ENCODE measurements around the gene CD58.

Gene CD58

DNA sequence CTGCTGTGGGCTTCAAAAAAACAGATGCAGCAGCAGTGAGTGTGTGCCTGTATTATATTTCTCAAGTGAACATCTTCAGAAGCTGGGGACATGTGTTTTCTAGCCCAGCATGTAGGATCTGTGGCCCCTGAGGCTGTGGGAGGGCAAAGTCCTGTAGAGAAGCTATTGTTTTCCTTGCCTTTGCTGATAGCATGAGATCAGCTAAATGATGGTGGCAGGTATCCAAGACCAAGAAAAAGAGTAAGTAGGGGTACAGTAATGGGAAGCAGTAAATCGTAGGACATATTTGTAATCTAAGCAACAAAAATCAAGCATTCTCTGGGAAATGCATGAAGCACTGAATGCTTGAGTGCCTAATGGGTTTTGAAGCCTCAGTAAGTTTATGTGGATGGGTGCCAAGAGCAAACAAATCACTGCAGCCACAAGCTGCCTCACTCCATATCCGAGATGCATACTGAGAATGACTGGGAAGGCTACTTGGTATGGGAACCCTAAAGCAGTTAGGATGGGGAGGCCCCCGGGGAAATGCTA is 98.3 kb downstream of the CD58 start:
- DNase-seq (ENCODE audit: low spot score), result no peak

- no peak for DNase-seq (ENCODE audit: low spot score)
Observed at GRCh38 chr1:116471241-116471640, 99.6 kb downstream of the CD58 start.

DNA sequence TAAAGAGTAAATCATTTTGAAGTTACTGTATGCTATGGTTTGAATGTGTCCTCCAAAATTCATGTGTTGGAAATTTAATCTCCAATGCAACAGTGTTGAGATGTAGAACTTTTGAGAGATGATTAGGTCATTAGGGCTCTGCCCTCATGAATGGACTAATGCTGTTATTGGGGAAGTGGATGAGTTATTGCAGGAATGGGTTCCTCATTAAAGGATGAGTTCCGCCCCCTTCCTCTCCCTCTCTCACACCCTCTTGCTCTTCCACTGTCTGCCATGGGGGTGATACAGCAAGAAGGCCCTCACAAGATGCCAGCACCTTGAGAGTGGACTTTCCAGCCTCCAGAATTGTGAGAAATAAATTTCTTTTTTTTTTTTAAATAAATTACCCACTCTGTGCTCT is 100.2 kb downstream of the CD58 start:
- DNase-seq (ENCODE audit: low spot score), result no peak

DNA sequence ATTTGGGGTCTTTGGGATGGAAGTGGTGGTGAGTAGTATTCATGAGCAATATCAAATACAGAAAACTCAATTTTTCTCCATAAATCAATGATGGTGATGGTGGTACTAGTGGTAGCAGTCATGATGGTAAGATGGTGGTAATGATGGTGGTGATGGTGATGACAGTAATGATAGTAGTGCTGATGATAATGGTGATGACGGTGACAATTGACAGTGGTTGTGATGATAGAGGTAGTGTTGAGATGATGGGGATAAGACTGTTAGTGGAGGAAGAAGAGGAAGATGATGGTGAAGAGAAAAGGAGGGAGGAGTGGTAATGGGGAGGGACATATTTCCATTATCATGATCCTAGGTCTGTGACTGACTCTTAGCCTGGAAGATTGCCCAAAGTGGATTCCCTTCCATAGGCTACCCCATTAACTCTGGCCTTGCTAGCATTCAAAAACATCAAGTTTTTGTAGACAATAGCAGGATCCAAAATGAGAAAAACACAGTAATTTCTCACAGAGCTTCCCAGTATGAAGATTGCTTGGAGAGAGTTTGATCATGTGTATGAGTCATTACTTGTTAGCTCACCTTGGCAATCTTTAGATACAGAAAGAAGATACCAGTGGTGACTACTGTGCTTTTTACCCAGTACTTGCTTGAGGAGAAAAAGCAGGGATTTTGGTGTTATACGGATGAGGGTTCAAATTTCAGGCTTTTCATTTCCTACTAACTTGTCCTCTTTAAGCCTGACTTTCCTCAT is 103.8 kb downstream of the CD58 start:
- DNase-seq (ENCODE audit: low spot score), result no peak

DNA sequence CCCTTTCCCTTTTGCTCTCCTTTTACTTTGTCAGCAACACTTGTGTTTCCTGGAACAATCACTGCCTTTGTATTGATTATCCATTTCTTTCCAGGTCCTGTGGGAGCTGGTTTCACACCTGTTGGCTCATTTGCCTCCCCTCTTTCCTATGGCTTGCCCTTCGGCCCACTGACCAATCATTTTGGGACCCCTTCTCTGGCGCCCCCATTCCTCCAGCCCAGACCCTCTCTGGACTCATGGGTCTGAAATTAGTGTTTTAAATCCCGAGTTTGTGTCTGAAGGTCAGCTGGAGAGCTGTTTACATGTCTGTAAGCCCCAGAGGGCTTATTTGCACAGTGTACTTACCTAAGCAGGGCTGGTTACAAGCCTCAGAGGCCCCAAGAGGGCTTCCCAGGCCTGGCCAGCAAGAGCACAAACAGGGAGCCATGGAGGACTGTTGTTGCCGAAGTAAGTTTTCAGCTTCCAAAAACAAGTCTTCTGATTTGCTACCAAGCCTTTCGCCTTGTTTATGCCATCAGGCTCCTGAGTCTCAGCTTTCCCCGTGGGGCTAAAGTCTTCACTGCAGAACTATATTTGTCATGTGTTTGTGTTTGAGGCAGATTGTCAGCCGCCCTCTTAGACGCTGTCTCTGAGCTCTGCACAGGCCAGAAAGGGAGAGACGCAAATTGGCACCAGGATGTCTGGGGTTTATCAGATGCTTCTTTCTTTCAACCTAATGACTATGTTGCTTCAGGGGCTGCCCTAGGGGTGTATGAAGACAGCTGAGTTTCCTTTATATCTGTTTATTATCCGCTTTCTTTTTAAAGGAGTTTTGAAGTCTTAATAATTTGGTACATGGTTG is 104.8 kb downstream of the CD58 start:
- DNase-seq (ENCODE audit: low spot score), result no peak

DNA sequence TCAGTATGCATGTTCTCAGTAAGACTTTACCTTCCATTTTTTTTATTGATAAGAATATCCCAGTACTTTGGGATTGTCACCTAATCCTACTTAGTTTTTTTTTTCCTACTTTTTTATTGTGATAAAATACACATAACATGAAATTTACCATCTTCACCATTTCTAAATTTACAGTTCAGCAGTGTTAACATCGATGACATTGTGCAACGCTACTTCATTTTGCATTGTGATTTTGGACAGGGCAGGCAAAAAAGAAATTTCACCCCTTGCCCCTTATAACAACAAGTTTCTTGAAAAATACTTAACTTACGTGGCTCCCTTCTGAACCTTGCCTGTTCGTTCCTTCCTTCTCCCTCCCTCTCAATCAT is 105.4 kb downstream of the CD58 start:
- DNase-seq (ENCODE audit: low spot score), result no peak

Data from CD4-positive, alpha-beta T cell treated with Interleukin-15 for 4 hours (primary cell).